Endothelial cell of hepatic sinusoid (primary cell): ENCODE data around the gene AKAP17A.

ENCODE experiments used
- in situ Hi-C: cut with HindIII; loops from 2 replicates; pipeline ENCODE4 v1.10.0; 2017; ENCODE audit warnings: low sequenced_read_pairs

AKAP17A gene

GRCh38 chrX:1581132-1581531 lies 10.3 kb upstream of the AKAP17A start:
- in situ Hi-C loops: no loop called here

GRCh38 chrX:1582686-1583437 lies 8.5 kb upstream of the AKAP17A start:
- in situ Hi-C loops: no loop called here

GRCh38 chrX:1584237-1585011 lies 7.0 kb upstream of the AKAP17A start:
- in situ Hi-C loops: no loop called here

GRCh38 chrX:1587161-1587560 lies 4.2 kb upstream of the AKAP17A start:
- in situ Hi-C loops: no loop called here

- in situ Hi-C loops: loop anchor here (5.0 kb wide), 1 partner anchor 112 kb away; no protein-coding TSS in a partner anchor
Observed at GRCh38 chrX:1589356-1590130, 1.9 kb upstream of the AKAP17A start.

GRCh38 chrX:1591863-1592469 lies 562 bp downstream of the AKAP17A start:
- in situ Hi-C loops: loop anchor here (5.0 kb wide), 1 partner anchor 115 kb away; no protein-coding TSS in a partner anchor

- in situ Hi-C loops: loop anchor here (5.0 kb wide), 1 partner anchor 115 kb away; no protein-coding TSS in a partner anchor
Observed at GRCh38 chrX:1592470-1593142, 1.2 kb downstream of the AKAP17A start.

GRCh38 chrX:1593286-1594271 lies 2.2 kb downstream of the AKAP17A start:
- in situ Hi-C loops: loop anchor here (5.0 kb wide), 1 partner anchor 116 kb away; no protein-coding TSS in a partner anchor

- in situ Hi-C loops: no loop called here
Observed at GRCh38 chrX:1595711-1596060, 4.3 kb downstream of the AKAP17A start.

GRCh38 chrX:1596676-1597344 lies 5.4 kb downstream of the AKAP17A start:
- in situ Hi-C loops: no loop called here

GRCh38 chrX:1597345-1598020 lies 6.1 kb downstream of the AKAP17A start:
- in situ Hi-C loops: no loop called here

GRCh38 chrX:1598021-1598875 lies 6.8 kb downstream of the AKAP17A start:
- in situ Hi-C loops: no loop called here

GRCh38 chrX:1598876-1599790 lies 7.7 kb downstream of the AKAP17A start:
- in situ Hi-C loops: no loop called here

GRCh38 chrX:1599791-1600405 lies 8.5 kb downstream of the AKAP17A start:
- in situ Hi-C loops: no loop called here

- in situ Hi-C loops: no loop called here
Observed at GRCh38 chrX:1600406-1601050, 9.1 kb downstream of the AKAP17A start.
